ENCODE measurements around the gene ASIC2.
A peak's percentile ranks its signal among the peaks of the same experiment; 100 is the strongest.
"Not testable (repeated sequence)": the region's sequence is repeated elsewhere in the genome, so short reads cannot be mapped to it uniquely, and the experiment has no call there.

ASIC2 gene

GRCh38 chr17:33015716-33016346, 277.3 kb downstream of the ASIC2 start:
- DNase-seq: no peak

- no peak for DNase-seq
Observed at GRCh38 chr17:33014751-33015150, 278.3 kb downstream of the ASIC2 start.

GRCh38 chr17:33013596-33014375, 279.3 kb downstream of the ASIC2 start:
- DNase-seq: no peak

- no peak for DNase-seq
Observed at GRCh38 chr17:33012522-33013033, 280.5 kb downstream of the ASIC2 start.

- DNase-seq: no peak
Observed at GRCh38 chr17:33009636-33010035, 283.5 kb downstream of the ASIC2 start.

GRCh38 chr17:33007186-33007585, 285.9 kb downstream of the ASIC2 start:
- no peak for DNase-seq

GRCh38 chr17:33002246-33002645, 290.8 kb downstream of the ASIC2 start:
- no peak for DNase-seq

- DNase-seq: no peak
Observed at GRCh38 chr17:32998887-32999228, 294.2 kb downstream of the ASIC2 start.

- DNase-seq: peak; percentile 47
Observed at GRCh38 chr17:32998111-32998886, 294.8 kb downstream of the ASIC2 start.

GRCh38 chr17:32995416-32996045, 297.6 kb downstream of the ASIC2 start:
- DNase-seq: no peak

- DNase-seq: no peak
Observed at GRCh38 chr17:32993977-32994376, 299.1 kb downstream of the ASIC2 start.

GRCh38 chr17:32992321-32993033, 300.6 kb downstream of the ASIC2 start:
- no peak for DNase-seq

- no peak for DNase-seq
Observed at GRCh38 chr17:32988481-32989101, 304.5 kb downstream of the ASIC2 start.

GRCh38 chr17:32987868-32988267, 305.2 kb downstream of the ASIC2 start:
- not testable (repeated sequence) for DNase-seq

GRCh38 chr17:32987453-32987805, 305.7 kb downstream of the ASIC2 start:
- not testable (repeated sequence) for DNase-seq

GRCh38 chr17:32985050-32985756, 307.9 kb downstream of the ASIC2 start:
- no peak for DNase-seq

- not testable (repeated sequence) for DNase-seq
Observed at GRCh38 chr17:32981611-32982010, 311.5 kb downstream of the ASIC2 start.

- DNase-seq: no peak
Observed at GRCh38 chr17:32980230-32980629, 312.9 kb downstream of the ASIC2 start.

GRCh38 chr17:32976605-32977004, 316.5 kb downstream of the ASIC2 start:
- no peak for DNase-seq

GRCh38 chr17:32976131-32976530, 317.0 kb downstream of the ASIC2 start:
- DNase-seq: no peak

GRCh38 chr17:32971171-32971570, 321.9 kb downstream of the ASIC2 start:
- no peak for DNase-seq

All from NK-92 treated with Interleukin-12 subunit alpha and Interleukin-12 subunit beta, amount 100 ng/mL, for 24 hours (cell line).